ENCODE data around the gene MYBPC2. TPM values are rescaled to one million over a fixed set of nuclear protein-coding genes. Genes with fewer than 3 reads are reported as not detected.

The MYBPC2 gene
- total RNA-seq, 1 donor from 2014 or later, result 0.08 TPM

DNA sequence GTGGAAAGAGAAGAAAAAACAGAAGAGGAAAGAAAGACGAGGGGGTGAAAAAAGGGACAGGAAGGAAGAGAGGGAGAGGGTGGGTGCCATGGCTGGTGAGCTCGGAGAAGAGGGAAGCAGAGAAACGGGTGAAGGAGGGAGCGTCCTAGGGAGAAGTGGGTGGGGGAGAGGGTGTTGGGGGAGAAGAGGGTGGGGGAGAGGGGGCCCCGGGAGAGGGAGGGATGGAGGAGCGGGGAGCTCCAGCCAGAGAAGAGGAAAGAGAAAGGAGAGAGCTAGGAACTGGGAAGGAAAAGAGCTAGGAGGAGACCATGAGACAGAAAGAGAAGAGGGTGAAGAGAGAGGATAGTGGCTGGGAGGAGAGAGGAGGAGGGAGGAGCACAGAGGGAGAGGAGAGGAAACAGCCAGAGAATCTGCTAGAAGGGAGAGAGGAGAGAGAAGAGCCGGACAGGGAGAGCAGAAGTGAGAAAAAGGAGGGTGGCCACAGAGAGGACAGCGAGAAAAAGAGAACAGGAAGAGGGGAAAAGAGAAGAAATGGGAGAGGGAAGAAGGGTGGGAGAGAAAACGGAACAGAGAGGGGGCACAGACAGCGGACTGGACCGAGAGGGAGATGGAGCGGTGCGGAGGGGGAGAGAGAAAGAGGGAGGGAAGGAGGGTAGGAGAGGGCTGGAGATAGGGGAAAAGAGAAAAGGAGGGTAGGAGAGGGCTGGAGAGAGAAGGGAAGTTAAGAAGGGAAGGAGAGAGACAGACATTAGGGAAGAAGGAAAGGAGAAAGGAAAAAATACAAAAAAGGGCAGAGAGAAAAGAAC lies 55.9 kb downstream of the MYBPC2 start:
- ATAC-seq (peak; percentile 11), DNase-seq (ENCODE audit: missing footprints) (peak; percentile 17)
- intact Hi-C loops (cut with DNase I), result no loop called here

GRCh38 chr19:50489461-50490011 lies 56.8 kb downstream of the MYBPC2 start:
- peak; percentile 68 for DNase-seq (ENCODE audit: missing footprints)

DNA sequence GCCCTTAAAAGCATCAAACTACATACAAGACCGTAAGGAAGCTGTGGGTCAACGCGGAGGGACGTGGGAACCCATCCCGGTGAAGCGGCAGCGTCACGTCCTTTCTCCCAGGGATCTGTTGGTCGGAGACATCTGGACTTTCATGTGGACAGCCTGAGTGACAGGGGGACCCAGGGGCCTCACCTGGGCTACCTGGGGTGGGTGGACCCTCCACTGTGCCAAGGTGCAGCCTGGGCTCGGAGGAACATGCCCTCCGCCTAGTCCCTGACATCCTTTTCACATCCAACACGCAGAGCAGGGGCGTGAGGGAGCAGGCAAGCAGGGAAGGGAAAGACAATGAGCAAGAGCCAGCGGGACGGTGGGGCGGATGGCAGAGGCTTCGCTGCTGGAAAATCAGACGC lies 57.7 kb downstream of the MYBPC2 start:
- intact Hi-C loops (cut with DNase I), result loop anchor here (10.0 kb wide), 1 partner anchor 1036 kb away; the partner anchor contains the start of genes ALDH16A1 and PIH1D1
- DNase-seq (ENCODE audit: missing footprints), result peak; percentile 56
- no peak for ATAC-seq

More at GRCh38 chr19:50489461-50490011, 56.8 kb downstream of the MYBPC2 start:
- ATAC-seq, result no peak
- intact Hi-C loops (cut with DNase I), result loop anchor here (10.0 kb wide), 1 partner anchor 1035 kb away; the partner anchor contains the start of genes ALDH16A1 and PIH1D1

DNA sequence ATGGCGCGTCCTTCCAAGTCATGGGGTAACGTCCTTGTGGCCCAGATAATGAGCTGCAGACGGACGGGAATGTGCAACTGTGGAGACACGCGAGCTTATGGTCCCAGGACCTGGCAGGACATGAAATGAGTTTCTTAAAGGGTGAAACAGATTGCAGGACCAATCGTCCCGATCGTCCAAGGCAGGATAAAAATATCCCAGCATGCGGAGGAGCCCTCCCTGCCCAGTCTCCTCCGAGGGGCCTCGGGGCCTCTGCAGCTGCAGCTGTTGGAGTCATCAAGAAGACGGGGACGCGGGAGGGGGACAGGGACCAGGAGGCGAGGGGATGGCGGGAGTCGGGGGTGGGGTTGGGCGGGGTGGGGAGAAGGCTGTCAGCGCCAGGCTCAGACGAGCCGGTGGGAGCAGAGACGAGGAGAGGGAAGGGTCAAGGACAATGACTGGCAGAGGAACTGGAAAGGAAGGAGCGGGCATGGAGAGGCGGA lies 58.3 kb downstream of the MYBPC2 start:
- ATAC-seq (no peak), DNase-seq (ENCODE audit: missing footprints) (peak; percentile 44)
- intact Hi-C loops (cut with DNase I), result loop anchor here (10.0 kb wide), 1 partner anchor 1036 kb away; the partner anchor contains the start of genes ALDH16A1 and PIH1D1

DNA sequence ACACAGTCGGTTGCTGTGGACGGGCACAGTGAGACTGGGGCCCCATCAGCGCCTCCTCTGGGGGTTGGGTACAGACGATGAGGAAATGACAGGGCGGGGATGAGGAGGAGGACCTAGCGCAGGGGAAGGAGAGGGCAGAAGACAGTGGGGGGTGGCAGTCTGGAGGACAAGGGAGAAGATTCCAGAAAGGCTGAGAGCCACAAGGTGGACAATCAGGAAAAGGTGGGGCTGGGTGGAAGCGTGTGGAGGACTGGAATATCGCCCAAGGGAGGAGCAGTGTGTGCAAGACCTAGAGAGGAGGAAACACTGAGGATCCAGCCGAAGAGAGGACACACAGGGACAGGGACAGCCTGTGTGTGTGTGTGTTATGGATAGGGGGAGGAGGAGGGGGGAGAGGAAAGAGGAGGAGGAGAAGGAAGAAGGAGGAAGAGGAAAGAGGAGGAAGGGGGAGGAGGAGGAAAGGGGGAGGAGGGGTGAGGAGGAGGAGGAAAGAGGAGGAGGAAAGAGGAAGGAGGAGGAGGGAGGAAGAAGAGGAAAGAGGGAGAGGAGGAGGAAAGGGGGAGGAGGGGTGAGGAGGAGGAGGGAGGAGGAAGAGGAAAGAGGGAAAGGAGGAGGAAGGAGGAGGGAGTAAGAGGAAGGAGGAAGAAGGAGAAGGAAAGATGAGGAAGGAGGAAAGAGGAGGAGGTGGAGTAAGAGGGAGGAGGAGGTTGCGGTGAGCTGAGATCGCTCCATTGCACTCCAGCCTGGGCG lies 59.8 kb downstream of the MYBPC2 start:
- ATAC-seq (no peak), DNase-seq (ENCODE audit: missing footprints) (peak; percentile 52)
- intact Hi-C loops (cut with DNase I), result loop anchor here (10.0 kb wide), 1 partner anchor 1038 kb away; the partner anchor contains the start of genes ALDH16A1 and PIH1D1

- DNase-seq (ENCODE audit: missing footprints), result peak; percentile 11
- ATAC-seq, result no peak
- intact Hi-C loops (cut with DNase I), result loop anchor here (10.0 kb wide), 1 partner anchor 1038 kb away; the partner anchor contains the start of genes ALDH16A1 and PIH1D1
These were observed 60.5 kb downstream of the MYBPC2 start for GRCh38 chr19:50493171-50493570.

- ATAC-seq (no peak), DNase-seq (ENCODE audit: missing footprints) (peak; percentile 34)
- intact Hi-C loops (cut with DNase I), result loop anchor here (10.0 kb wide), 1 partner anchor 1040 kb away; the partner anchor contains the start of genes ALDH16A1 and PIH1D1
These were observed 61.7 kb downstream of the MYBPC2 start for GRCh38 chr19:50494186-50495019.

DNA sequence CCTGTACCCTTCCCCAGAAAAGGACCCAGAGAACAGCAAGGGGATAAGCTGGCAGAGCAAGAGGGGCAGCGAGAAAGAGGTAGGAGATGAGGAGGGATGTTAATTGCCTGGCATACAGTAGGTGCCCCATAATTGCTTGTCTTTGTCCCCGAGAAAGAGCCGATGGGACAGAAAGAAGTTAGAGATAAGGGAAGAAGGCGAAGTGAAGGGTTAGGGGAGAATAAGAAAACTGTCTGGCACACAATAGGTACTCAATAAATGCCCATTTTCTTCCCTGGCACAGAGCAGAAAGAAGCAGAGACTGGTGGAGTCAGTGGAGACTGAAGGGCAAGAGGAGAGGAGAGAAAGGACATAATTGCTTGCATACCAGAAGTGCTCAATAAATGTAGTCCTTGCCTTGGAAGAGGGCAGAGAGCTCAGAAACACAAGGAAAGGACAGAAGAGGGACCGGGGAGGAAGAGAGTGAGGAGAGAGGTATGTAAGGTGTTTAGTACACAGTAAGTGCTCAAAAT lies 62.4 kb downstream of the MYBPC2 start:
- no peak for DNase-seq (ENCODE audit: missing footprints)
- no peak for ATAC-seq
- intact Hi-C loops (cut with DNase I), result loop anchor here (10.0 kb wide), 1 partner anchor 1040 kb away; the partner anchor contains the start of genes ALDH16A1 and PIH1D1

DNA sequence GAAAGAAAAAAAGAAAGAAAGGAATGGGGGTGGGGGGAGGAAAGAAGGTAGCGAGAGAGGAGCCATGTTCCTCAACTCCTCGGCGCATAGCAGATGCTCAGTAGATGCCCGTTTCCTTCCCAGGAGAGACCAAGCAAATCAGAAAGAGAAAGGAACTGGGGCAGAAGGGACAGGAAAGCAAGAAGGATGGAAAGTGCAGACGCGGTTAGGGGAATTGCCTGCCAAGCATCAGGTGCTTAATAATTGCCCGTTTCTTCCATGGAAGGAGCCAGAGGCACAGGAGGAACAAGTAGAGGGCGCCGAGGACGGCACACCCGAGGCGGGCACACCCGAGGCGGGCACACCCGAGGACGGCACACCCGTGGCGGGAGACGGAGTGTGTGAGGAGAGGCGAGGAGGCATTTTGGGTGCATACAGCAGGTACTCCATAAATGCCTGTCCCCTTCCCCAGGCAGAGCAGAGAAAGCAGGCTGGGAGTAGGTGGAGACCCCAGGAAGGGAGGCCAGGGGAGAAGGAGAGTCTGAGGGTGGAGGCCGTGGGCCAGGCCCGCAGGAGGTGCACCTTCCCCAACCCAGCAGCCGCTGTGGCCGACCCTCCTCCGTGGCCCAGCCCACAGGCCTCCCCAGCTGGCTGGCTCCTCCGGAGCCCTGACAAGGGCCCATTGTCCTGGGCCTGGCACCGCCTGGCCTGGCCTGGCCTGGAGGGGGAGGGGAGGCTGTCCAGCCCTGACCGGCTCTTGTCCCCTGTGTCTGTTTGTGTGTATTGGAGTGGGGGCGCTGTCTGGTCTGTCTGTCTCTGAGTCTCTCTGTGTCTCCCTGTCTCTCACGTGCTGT lies 63.7 kb downstream of the MYBPC2 start:
- intact Hi-C loops (cut with DNase I), result loop anchor here (10.0 kb wide), 1 partner anchor 1042 kb away; the partner anchor contains the start of genes ALDH16A1 and PIH1D1
- peak; percentile 79 for DNase-seq (ENCODE audit: missing footprints)
- ATAC-seq, result peak; percentile 59

DNA sequence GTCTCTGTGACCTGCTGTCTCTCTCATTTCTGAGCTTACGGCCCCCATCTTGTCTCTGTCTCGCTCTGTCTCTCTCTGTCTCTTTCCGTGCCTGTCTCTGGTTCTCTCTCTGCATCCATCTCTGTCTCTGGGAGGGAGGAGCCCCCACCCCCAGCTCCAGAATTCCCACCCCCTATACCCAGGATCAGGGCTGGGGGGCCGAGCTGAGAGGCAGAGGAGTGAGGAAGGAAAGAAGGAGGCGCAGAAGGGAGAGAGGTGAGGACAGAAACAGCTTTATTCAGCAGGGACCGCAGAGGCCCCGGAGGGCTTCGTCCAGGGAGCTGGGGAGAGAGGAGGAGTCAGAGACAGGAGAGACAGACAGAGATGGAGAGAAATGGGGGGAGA lies 64.3 kb downstream of the MYBPC2 start:
- intact Hi-C loops (cut with DNase I), result loop anchor here (10.0 kb wide), 1 partner anchor 1042 kb away; the partner anchor contains the start of genes ALDH16A1 and PIH1D1
- no peak for DNase-seq (ENCODE audit: missing footprints)

DNA sequence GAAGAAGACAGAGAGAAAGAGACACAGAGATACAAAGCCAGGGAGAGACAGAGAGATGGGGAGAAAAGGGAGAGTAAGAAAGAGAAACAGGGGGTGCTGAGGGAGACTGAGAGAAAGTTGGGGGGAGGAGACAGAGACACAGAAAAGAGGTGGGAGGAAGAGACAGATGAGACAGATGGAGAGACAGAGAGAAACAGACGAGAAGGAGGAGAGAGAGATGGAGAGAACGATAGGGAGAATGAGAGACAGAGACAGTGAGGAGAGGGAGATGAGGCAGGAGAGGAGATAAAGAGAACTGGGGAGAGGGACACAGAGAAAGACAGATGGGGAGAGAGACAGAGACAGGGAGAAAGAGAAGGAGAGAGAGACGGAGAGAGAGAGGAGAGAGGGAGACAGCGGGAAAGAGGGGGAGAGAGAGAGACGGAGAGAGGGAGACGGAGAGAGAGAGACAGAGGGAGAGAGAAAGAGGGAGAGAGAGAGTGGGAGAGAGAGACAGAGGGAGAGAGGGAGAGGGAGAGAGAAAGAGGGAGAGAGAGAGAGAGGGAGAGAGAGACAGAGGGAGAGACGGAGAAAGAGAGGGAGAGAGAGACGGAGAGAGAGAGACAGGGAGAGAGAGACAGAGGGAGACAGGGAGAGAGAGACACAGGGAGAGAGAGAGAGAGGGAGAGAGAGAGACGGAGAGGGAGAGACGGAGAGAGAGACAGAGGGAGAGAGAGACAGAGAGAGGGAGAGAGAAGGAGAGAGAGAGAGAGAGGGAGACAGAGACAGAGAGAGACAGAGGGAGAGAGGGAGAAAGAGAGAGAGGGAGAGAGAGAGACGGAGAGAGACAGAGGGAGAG lies 65.7 kb downstream of the MYBPC2 start:
- DNase-seq (ENCODE audit: missing footprints) (no peak), ATAC-seq (no peak)
- intact Hi-C loops (cut with DNase I), result loop anchor here (10.0 kb wide), 1 partner anchor 1044 kb away; the partner anchor contains the start of genes ALDH16A1 and PIH1D1

More for the DNA sequence above, 64.3 kb downstream of the MYBPC2 start:
- ATAC-seq, result peak; percentile 4

- peak; percentile 85 for DNase-seq (ENCODE audit: missing footprints)
- peak; percentile 61 for ATAC-seq
- intact Hi-C loops (cut with DNase I), result no loop called here
These were observed 67.5 kb downstream of the MYBPC2 start for GRCh38 chr19:50500060-50500752.

- peak; percentile 86 for DNase-seq (ENCODE audit: missing footprints)
- ATAC-seq, result peak; percentile 73
- intact Hi-C loops (cut with DNase I), result no loop called here
These were observed 68.1 kb downstream of the MYBPC2 start for GRCh38 chr19:50500753-50501151.

GRCh38 chr19:50501186-50501567 lies 68.5 kb downstream of the MYBPC2 start:
- ATAC-seq (no peak), DNase-seq (ENCODE audit: missing footprints) (peak; percentile 68)
- intact Hi-C loops (cut with DNase I), result no loop called here

Measured in Right ventricle myocardium inferior (tissue), 1 donor.